Medulla oblongata (tissue), 1 donor: ENCODE results near the gene HLA-E.
"Not testable (repeated sequence)": the region's sequence is repeated elsewhere in the genome, so short reads cannot be mapped to it uniquely, and the experiment has no call there.

Experiments
- DNase-seq: peaks from one replicate; pipeline ENCODE4 v3.0.0-alpha.2; 2015; ENCODE audit errors: extremely low spot score

The HLA-E gene

DNA sequence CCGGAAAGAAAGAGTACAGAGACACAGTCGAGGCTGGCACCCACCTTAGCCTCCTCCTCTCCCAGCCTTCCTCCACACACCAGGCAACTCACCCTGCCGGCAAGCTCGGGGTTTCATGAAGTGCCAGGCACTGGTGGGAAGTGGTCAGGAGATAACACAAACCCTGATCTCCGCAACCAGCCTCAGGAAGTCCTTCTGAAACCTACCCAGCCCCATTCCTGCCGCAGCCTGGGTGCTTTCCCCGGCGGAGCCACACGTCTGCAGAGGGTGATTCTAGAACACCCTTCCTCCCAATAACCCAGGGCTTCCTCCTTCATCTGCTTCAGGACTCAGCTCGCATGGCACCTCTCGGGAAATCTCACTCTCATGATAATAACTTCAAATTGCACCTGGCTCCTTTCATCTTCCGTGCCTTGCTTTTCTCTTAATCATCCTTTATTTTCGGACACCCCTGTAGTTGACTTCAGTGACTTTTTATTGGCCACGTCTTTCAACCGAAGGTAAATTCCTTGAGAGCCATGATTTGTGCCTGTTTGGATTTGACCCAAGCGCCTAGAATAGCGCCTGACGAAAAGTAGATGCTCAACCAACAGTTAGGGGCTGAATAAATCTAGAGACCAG, 8.7 kb upstream of the HLA-E start:
- no peak for DNase-seq

DNA sequence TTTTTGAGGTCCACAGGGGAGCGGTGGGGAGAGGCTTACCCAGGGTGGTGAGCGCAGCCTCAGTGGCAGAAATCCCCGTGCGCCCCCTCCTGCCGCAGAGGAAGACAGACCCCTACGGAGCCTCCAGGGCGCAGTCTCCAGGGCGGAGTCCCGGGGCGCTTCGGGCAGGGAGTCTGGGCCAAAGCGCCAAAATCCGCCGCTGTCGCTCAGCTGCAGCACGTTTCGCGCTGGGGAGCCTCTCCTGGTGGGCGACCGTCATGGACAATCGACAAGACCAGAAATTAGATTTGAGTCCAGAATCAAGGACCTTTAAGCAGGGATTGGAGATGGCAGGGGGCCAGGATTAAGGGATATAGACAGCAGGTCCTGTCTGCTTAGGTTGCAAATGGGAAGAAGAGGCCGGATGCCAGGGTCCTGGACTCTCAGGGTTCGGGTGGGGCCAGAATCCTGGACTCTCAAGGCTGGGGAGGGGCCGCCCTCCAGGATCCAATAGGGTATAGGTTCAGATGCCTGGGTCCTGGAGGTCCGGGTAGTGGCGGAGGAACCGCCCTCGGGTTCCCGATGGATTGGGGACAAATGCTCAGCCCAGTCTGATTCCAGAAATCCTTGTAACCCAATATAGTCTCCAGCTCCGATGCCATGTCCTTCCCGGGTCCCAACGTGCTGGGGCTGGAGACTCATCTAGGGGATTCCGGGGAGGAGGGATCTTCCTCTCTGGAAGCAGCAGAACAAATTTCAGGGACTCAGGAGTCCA, 7.9 kb upstream of the HLA-E start:
- no peak for DNase-seq

DNA sequence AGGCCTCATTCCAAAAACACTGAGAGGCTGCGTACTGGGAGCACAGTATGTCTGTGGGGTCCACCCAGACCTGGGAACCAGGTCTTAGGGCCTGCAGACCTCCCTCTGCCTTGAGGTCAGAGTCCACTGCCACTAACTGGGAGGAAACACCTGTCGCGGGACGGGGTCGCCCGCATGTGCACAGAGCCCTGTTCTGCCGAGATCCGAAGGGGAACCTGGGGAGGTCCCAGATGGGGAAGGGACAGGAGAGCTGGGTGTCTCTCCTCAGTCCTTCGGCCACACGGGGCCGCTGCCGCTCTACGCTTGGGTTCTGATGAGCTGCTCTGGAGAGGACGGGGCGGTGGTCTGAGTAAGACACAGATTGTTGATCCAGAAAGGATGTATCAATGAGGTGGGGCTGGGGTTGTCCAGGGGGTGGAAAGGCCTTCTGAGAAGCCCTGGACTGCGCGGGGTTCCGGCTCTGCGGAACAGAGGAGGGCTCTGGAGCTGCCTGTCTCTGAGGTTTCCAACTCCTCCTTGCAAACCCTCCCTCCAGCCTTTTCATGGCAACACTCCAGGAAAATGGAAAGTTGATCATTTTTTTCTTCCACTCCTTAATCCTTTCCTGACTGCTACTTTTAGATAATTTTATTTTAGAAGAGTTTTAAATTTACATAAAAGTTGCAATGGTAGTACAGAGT, 7.2 kb upstream of the HLA-E start:
- peak; percentile 80 for DNase-seq

DNA sequence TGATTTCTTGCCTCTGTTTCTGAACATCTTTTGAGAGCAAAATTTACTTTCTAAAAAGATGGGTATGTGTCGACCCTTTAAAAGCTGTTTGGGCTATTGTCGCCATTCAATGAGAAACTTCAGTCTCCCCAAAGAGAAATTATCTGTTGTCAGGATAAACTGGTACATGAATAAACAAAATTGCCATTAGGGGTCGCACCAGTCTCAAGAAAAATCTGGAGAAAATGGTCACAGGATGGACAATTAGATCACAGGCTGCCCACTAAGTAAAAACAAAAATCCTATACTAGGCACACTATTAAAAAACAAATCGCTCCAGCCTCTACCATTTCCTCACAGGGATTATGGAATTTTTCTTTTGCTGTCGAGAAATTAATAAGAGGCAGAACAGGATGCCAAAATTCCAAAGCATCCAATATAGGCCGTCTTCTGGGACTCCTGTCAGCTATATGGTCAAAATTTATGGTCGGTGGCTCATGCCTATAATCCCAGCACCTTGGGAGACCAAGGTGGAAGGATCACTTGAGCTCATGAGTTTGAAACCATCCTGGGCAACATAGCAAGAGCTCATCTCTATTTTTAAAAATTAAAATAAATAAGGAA, 5.5 kb upstream of the HLA-E start:
- DNase-seq: peak; percentile 90

DNA sequence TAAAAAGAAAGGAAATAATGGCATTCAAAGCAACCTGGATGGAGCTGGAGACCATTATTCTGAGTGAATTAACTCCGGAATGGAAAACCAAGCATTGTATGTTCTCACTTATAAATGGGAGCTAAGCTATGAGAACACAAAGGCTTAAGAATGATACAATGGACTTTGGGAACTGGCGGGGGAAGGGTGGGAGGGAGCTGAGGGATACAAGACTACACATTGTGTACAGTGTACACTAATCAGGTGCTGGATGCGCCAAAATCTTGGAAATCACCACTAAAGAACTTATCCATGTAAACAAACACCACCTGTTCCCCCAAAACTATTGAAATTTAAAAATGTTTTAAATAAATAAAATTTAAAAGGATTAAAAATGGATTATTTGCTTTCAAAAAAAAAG, 4.1 kb upstream of the HLA-E start:
- DNase-seq: no peak

DNA sequence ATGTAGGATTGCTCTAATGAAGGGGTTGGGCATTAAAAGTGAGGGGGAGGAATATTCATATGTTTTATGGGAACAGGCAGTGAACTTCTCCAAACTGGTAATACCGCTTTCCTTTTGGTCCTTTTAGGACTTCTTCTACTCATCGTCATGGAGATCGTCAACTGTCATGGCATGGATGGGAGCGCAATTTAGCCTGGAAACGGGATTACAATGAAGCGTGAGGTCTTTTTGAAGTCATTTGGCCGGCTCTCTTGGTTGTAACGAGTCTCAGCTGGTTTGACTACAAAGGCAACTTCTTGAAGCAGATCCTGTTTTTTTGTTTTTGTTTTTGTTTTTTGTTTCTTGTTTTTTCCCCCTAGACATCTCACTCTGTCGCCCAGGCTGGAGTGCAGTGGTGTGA, 1.4 kb upstream of the HLA-E start:
- DNase-seq: peak; percentile 53

DNA sequence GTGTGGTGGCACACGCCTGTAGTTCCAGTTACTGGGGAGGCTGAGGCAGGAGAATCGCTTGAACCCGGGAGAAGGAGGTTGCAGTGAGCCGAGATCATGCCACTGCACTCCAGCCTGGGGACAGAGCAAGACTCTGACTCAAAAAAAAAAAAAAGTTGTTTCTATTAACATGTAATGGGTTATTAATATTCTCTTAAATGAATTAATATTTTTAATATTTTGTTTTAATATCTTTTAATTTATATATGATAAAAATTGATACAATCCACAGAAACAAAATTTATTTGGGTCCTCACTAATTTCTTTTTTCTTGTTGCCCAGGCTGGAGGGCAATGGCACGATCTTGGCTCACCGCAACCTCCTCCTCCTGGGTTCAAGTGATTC, 620 bp upstream of the HLA-E start:
- DNase-seq: not testable (repeated sequence)

DNA sequence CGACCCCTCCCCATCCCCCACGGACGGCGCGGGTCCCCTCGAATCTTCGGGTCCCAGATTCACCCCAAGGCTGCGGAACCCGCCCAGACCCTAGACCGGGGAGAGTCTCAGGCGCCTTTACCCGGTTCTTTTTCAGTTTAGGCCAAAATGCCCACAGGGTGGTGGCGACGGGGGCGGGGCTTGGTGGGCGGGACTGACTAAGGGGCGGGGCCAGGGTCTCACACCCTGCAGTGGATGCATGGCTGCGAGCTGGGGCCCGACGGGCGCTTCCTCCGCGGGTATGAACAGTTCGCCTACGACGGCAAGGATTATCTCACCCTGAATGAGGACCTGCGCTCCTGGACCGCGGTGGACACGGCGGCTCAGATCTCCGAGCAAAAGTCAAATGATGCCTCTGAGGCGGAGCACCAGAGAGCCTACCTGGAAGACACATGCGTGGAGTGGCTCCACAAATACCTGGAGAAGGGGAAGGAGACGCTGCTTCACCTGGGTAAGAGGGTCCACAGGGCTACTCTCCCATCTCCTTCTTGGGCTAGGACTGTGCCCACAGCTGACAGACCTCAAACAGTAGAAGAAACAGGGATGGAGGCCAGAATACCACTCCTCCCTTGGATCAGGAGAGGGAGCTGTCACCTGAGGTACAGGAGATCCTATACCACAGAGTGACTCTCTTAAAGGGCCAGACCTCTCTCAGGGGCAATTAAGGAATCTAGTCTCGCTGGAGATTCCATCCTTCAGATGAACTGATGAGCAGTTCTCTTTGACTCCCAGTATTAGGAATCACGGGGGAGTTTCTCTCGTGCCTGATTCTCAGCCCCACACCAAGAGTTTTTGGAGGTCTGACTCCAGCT, 942 bp downstream of the HLA-E start:
- DNase-seq: no peak

DNA sequence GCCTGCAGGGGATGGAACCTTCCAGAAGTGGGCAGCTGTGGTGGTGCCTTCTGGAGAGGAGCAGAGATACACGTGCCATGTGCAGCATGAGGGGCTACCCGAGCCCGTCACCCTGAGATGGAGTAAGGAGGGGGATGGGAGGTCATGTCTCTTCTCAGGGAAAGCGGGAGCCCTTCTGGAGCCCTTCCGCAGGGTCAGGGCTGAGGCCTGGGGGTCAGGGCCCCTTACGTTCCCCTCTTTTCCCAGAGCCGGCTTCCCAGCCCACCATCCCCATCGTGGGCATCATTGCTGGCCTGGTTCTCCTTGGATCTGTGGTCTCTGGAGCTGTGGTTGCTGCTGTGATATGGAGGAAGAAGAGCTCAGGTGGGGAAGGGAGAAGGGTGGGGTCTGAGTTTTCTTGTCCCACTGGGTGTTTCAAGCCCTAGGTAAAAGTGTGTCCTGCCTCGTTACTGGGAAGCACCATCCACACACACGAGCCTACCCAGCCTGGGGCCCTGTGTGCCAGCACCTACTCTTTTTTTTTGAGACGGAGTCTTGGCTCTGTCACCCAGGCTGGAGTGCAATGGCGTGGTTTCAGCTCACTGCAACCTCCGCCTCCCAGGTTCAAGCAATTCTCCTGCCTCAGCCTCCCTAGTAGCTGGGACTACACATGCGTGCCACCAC, 2.1 kb downstream of the HLA-E start:
- DNase-seq: not testable (repeated sequence)

DNA sequence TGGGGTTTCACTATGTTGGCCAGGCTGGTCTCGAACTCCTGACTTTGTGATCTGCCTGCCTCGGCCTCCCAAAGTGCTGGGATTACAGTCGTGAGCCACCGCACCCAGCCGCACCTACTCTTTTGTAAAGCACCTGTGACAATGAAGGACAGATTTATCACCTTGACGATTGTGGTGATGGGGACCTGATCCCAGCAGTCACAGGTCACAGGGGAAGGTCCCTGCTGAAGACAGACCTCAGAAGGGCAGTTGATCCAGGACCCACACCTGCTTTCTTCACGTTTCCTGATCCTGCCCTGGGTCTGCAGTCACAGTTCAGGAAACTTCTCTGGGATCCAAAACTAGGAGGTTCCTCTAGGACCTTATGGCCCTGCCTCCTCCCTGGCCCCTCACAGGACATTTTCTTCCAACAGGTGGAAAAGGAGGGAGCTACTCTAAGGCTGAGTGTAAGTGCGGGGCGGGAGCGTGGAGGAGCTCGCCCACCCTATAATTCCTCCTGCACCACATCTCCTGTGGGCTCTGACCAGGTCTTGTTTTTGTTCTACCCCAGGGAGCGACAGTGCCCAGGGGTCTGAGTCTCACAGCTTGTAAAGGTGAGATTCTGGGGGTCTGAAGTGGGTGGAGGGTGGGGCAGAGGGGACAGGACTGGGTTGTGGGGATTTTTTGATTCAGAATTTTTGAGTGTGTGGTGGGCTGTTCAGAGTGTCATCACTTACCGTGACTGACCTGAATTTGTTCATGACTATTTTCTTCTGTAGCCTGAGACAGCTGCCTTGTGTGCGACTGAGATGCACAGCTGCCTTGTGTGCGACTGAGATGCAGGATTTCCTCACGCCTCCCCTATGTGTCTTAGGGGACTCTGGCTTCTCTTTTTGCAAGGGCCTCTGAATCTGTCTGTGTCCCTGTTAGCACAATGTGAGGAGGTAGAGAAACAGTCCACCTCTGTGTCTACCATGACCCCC, 3.0 kb downstream of the HLA-E start:
- DNase-seq: no peak

DNA sequence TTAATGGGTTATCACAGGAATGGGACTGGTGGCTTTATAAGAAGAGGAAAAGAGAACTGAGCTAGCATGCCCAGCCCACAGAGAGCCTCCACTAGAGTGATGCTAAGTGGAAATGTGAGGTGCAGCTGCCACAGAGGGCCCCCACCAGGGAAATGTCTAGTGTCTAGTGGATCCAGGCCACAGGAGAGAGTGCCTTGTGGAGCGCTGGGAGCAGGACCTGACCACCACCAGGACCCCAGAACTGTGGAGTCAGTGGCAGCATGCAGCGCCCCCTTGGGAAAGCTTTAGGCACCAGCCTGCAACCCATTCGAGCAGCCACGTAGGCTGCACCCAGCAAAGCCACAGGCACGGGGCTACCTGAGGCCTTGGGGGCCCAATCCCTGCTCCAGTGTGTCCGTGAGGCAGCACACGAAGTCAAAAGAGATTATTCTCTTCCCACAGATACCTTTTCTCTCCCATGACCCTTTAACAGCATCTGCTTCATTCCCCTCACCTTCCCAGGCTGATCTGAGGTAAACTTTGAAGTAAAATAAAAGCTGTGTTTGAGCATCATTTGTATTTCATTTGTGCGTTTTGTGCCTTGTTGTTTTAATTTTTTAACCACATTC, 4.4 kb downstream of the HLA-E start:
- DNase-seq: no peak

DNA sequence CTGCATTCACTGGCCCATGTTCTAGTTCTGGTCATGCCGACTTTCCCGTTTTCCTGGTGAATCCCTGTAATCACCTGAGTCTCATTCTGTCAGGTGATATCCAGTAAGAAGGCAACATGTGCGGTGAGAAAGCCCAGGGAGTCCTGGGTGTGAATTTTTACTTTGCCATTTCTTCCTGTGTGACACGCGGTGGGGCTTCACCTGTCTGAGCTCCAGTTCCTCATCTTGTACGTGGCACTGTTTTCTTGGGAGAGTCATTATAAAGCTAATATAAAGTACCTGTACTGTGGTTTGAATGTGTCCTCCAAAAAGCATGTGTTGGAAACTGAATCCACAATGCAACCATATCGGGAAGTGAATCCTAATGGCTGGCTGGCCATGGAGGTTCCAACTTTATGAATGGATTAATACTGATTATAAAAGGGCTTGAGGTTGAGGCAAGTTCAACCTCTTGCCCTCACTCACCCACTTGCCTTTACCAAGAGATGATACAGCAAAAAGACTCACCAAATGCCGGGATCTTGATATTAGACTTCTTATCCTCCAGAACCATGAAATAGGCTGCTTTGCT, 5.1 kb downstream of the HLA-E start:
- no peak for DNase-seq

DNA sequence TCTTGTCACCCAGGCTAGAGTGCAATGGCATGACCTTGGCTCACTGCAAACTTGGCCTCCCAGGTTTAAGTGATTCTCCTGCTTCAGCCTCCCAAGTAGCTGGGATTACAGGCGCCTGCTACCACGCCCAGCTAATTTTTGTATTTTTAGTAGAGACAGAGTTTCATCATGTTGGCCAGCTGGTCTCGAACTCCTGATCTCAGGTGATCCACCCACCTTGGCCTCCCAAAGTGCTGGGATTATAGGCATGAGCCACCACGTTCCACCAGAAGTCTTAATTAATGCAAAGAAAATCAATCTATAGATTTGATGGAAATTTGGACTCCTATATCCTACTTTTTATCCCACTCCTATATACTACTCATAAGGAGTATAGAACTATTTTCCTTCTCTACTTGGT, 5.8 kb downstream of the HLA-E start:
- not testable (repeated sequence) for DNase-seq

DNA sequence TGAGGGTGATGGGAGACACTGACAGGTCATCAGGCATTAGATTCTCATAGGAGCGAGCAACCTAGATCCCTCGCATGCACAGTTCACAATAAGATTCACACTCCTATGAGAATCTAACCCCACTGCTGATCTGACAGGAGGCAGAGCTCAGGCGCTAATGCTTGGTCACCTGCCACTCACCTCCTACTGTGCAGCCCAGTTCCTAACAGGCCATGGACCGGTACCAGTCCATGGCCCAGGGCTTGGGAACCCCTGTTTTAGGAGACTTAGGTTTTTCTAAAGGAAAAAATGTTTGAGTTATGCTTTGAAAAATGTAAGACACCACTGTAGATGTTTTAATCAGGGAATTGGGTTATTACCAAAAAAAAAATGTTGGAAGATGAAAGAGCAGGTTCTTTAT, 6.7 kb downstream of the HLA-E start:
- DNase-seq: no peak

DNA sequence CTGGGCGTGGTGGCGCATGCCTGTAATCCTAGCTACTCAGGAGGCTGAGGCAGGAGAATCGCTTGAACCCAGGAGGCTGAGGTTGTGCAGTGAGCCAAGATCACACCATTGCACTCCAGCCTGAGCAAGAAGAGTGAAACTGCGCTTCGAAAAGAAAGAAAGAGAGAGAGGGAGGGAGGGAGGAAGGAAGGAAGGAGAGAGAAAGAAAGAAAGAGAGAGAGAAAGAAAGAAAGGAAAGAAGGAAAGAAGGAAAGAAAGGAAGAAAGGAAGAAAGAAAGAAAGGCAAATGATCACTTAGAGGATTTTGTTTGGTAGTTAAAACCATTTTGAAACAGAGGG, 7.9 kb downstream of the HLA-E start:
- not testable (repeated sequence) for DNase-seq

DNA sequence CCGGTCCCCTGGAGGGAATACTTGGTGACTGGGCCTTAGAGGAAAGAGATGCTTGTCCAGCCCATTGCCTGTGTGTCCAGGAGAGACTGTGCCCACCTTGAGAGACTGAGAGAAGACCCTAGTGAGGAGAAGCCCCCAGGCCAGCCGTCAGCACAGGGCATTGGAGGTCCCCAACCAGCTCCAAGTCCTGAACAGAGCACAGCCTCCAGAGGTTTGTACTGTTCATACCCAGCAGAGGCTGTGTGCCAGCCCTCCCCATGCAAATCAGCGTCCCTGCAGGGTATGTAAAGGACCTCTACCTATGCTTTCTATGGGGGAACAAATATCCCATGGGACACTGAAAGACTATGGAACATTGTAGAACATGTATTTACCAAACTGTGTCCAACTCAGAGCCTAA, 8.4 kb downstream of the HLA-E start:
- DNase-seq: no peak

DNA sequence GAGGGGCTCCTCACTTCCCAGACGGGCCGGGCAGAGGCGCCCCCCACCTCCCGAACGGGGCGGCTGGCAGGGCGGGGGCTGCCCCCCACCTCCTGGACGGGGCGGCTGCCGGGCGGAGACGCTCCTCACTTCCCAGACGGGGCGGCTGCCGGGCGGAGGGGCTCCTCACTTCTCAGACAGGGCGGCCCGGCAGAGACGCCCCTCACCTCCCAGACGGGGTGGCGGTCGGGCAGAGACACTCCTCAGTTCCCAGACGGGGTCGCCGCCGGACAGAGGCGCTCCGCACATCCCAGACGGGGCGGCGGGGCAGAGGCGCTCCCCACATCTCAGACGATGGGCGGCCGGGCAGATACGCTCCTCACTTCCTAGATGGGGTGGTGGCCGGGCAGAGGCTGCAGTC, 9.4 kb downstream of the HLA-E start:
- DNase-seq: not testable (repeated sequence)

DNA sequence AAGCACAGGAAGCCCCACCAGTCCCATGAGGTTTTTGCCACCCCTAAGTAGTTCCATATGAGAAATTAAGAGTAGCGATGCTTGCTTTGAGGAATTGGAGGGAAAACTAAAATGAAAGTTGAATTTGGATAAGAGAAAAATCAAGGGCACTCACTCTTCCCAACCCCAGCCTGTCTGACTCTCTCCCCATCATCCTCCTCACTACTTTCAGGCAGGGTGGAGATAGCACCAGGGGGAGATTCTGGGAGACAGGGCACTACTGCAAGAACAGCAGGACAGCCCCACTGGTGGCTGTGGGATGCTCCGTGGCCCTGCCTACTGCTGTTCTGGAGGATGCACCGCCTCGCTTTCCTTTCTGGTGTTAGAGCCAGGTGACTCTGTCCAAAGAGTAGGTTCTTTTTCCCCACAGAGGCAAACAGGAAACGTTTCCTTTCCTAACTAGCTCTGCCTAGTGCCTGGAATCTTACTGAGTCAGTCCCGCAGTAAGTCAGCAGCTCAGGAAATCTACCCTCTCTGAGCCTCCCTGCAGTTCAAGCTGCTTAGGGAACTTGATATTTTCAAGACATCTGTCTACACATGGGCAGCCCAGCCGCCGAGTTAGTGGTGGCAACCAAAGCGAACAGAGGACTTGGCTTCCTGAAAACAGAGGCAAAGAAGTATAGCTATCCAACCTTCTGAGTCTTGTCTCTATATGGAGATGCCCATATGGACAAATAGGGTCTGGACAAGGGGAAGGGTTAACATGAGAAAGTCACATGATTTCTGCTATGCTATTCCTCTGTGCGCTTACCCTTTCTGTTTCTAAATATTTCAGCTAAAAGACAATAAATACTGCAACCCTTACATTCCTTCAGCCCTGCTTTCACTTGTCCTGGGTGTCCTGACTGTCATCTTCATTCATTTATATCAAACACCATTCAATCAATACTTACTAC, 11.4 kb downstream of the HLA-E start:
- DNase-seq: no peak
